DOHH2 (cell line): ENCODE results near the gene RNF111.

Experiments used
- EZH2phosphoT487 ChIP-seq: fragments of 200-600 bp; sonication (generic); IDR thresholded peaks from 2 replicates; pipeline ENCODE4 v1.6.1; 2017; ENCODE audit warnings: borderline replicate concordance, mild to moderate bottlenecking, antibody characterized with exemption, low read length, moderate library complexity, mixed read lengths
- TF ChIP-seq, protein P1 (sequence below): fragments of 200-600 bp; sonication (generic); IDR thresholded peaks from one replicate; pipeline ENCODE4 v1.5.1; 2014; ENCODE audit warnings: antibody characterized with exemption, mild to moderate bottlenecking, low read depth, low read length; ENCODE audit not compliant: poor library complexity, severe bottlenecking

DNA sequence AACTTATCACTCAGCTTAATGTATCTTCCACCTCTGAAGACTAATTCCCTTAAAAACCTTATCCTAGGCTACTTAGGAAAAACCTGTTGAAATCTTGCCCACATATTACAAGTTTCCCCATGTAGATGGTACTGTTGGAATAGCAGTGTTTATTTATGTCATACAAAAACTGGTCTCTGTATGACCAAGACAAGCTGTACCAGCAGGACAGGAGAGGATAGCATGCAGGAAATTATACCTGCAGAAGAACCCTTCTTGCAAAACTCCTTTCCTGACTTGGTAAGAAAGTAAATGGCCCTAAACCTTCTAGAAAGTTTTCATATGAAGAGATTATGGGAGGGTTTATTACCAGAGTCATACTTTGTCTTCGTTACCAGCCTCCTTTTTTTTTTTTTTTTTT lies 25.3 kb upstream of the RNF111 start:
- TF ChIP-seq, protein P1, sequence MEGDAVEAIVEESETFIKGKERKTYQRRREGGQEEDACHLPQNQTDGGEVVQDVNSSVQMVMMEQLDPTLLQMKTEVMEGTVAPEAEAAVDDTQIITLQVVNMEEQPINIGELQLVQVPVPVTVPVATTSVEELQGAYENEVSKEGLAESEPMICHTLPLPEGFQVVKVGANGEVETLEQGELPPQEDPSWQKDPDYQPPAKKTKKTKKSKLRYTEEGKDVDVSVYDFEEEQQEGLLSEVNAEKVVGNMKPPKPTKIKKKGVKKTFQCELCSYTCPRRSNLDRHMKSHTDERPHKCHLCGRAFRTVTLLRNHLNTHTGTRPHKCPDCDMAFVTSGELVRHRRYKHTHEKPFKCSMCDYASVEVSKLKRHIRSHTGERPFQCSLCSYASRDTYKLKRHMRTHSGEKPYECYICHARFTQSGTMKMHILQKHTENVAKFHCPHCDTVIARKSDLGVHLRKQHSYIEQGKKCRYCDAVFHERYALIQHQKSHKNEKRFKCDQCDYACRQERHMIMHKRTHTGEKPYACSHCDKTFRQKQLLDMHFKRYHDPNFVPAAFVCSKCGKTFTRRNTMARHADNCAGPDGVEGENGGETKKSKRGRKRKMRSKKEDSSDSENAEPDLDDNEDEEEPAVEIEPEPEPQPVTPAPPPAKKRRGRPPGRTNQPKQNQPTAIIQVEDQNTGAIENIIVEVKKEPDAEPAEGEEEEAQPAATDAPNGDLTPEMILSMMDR = no peak
- TF ChIP-seq EZH2phosphoT487 = no peak
